Spleen (tissue), 11 donors: ENCODE results near the gene ITPR1. TPM values are rescaled to one million over a fixed set of nuclear protein-coding genes. Genes with fewer than 3 reads are reported as not detected.

Source experiments
- DNase-seq: peaks from one replicate; pipeline ENCODE4 v3.0.0-alpha.2; 2020
- H3K27ac ChIP-seq, 8 donors: fragments of 200-600 bp; sonication (generic) in 7 of 8; 1 replicate in 4 of 8; 2 replicates in 4 of 8; pipeline versions ENCODE4 v1.5.0 to v1.8.0; 2016 to 2021; ENCODE audit warnings: inconsistent platforms in 4 of 8, mild to moderate bottlenecking in 4 of 8, moderate library complexity in 1 of 8
- H3K27me3 ChIP-seq, 7 donors: fragments of 200-600 bp; sonication (generic) in 6 of 7; replicated peaks in 1 of 7; 1 replicate in 4 of 7; 2 replicates in 3 of 7; pipeline versions ENCODE4 v1.5.0 to v1.8.0; 2016 to 2021; ENCODE audit warnings: inconsistent platforms in 3 of 7, mild to moderate bottlenecking in 1 of 7
- H3K36me3 ChIP-seq, 6 donors: fragments of 200-600 bp; sonication (generic) in 5 of 6; 1 replicate in 4 of 6; 2 replicates in 2 of 6; pipeline versions ENCODE4 v1.5.0 to v1.8.0; 2016 to 2021; ENCODE audit warnings: inconsistent platforms in 2 of 6
- H3K4me1 ChIP-seq, 6 donors: fragments of 200-600 bp; sonication (generic) in 5 of 6; 1 replicate in 3 of 6; 2 replicates in 3 of 6; pipeline versions ENCODE4 v1.5.0 to v1.8.0; 2016 to 2021; ENCODE audit warnings: inconsistent platforms in 3 of 6
- H3K4me3 ChIP-seq, 8 donors: fragments of 200-600 bp; sonication (generic) in 7 of 8; 1 replicate in 4 of 8; 2 replicates in 4 of 8; pipeline versions ENCODE4 v1.5.0 to v1.8.0; 2016 to 2021; ENCODE audit warnings: inconsistent platforms in 4 of 8, mild to moderate bottlenecking in 4 of 8, moderate library complexity in 2 of 8
- H3K9me3 ChIP-seq, 8 donors: fragments of 200-600 bp; sonication (generic) in 7 of 8; 1 replicate in 4 of 8; 2 replicates in 4 of 8; pipeline versions ENCODE4 v1.5.0 to v1.8.0; 2016 to 2021; ENCODE audit warnings: inconsistent platforms in 4 of 8
- CTCF ChIP-seq, 11 experiments: fragments of 200-600 bp in 7 of 11; fragments of 450-650 bp in 4 of 11; sonication (generic) in 4 of 11; IDR thresholded peaks in 8 of 11; conservative IDR thresholded peaks in 3 of 11; 1 replicate in 7 of 11; 2 replicates in 4 of 11; pipeline versions ENCODE4 v1.4.0 to v1.8.0; 2016 to 2021; ENCODE audit warnings: antibody characterized with exemption in 11 of 11, inconsistent platforms in 4 of 11, mild to moderate bottlenecking in 1 of 11
- POLR2A ChIP-seq, 3 donors: fragments of 450-650 bp; IDR thresholded peaks; one replicate each; pipeline ENCODE4 v1.5.1; 2017; ENCODE audit warnings: antibody characterized with exemption in 3 of 3, mild to moderate bottlenecking in 1 of 3
- POLR2AphosphoS5 ChIP-seq, 3 donors: sonication (generic); formaldehyde crosslinking; IDR thresholded peaks; one replicate each; pipeline ENCODE4 v1.5.1; 2017; ENCODE audit warnings: antibody characterized with exemption in 3 of 3
- WGBS, 5 donors: extraction: QIAGEN DNeasy Blood & Tissue Kit in 3 of 5; methylation state at CpG; one replicate each; pipeline versions ENCODE4 v1.1.5 to v1.1.7; 2013 to 2018; 5-methylcytosine and 5-hydroxymethylcytosine counted together
- intact Hi-C: fragments of 100-400 bp; cut with DNase I; formaldehyde crosslinking; loops from one replicate; pipeline ENCODE4 v1.15.0; 2023; ENCODE audit warnings: low total_unique reads
- polyA plus RNA-seq, 3 donors: library from polyadenylated mRNA; stranded (reverse); fragments of 200-250 nt; gene quantifications; one replicate each; pipeline ENCODE4 v1.2.1, GENCODE V29; 2013
- total RNA-seq, 7 donors: library from RNA; depleted of rRNA in 3 of 7; stranded (reverse); fragments of >200 nt in 3 of 7; fragmentation: NEBNext Ultra II Directional in 4 of 7; extraction: Animal tissue kit (Norgen Biotek cat#: 25700) in 4 of 7; gene quantifications; one replicate each; pipeline versions ENCODE4 v1.1.0 to v1.2.1, GENCODE V29; 2016 to 2021
- donor health status: healthy with polysubstance abuse.
- donor health status: DM: no; HTN: no; CAD: no; lungs with moderate emphysema.
- donor health status: DM: no; HTN: no; CAD: no.
- donor health status: Bipolar disorder and iron deficiency.
- donor health status: healthy.
- donor health status: DM: no; HTN: no; CAD: no.
- donor health status: DM: yes; HTN: yes; CAD: no.

The ITPR1 gene
- total and polyA plus RNA-seq, 10 donors = 17.5 to 194 (median 129) TPM

GRCh38 chr3:4756057-4756775 is 263.1 kb downstream of the ITPR1 start:
- WGBS, 5 donors = 53 to 80% (median 75%) methylated on average over 10 of the region's 10 CpGs
- Histone ChIP-seq H3K27ac (no peak overlapping the region), H3K27me3 (no peaks in the 10 kb centered on the region), H3K4me3 (no peak overlapping the region), H3K4me1 (peaks cover 5 to 55% (median 24%) of the 10 kb centered on the region in 6 donors), H3K36me3 (peaks cover 0 to 88% (median 14%) of the 10 kb centered on the region in 6 donors), H3K9me3 (peaks cover 0 to 5% (median 0%) of the 10 kb centered on the region in 8 donors)
- intact Hi-C loops = no loop called here
- no peak for DNase-seq
- TF ChIP-seq CTCF (IDR thresholded peaks at IDR 0.05 in 8 of 11, conservative IDR thresholded peaks at IDR 0.05 in 3 of 11) = no peak

- TF ChIP-seq POLR2A (IDR thresholded peaks at IDR 0.05) = no peak
- no peak overlapping the region for H3K4me3 ChIP-seq
- WGBS, 5 donors = 74 to 87% (median 79%) methylated on average over 3 of the region's 3 CpGs
Observed at GRCh38 chr3:4756855-4757574, 263.9 kb downstream of the ITPR1 start.

GRCh38 chr3:4757575-4758248 is 264.6 kb downstream of the ITPR1 start:
- TF ChIP-seq CTCF (IDR thresholded peaks at IDR 0.05 in 8 of 11, conservative IDR thresholded peaks at IDR 0.05 in 3 of 11) (no peak), POLR2AphosphoS5 (IDR thresholded peaks at IDR 0.05) (no peak), POLR2A (IDR thresholded peaks at IDR 0.05) (no peak)
- no peak overlapping the region for H3K27ac ChIP-seq
- WGBS, 5 donors = 82 to 94% (median 84%) methylated on average over 12 of the region's 12 CpGs

More at GRCh38 chr3:4756855-4757574, 263.9 kb downstream of the ITPR1 start:
- intact Hi-C loops = no loop called here
- H3K27ac ChIP-seq = no peak overlapping the region
- H3K36me3 ChIP-seq = peaks cover 0 to 96% (median 18%) of the 10 kb centered on the region in 6 donors
- DNase-seq = no peak
- H3K4me1 ChIP-seq = peaks cover 3 to 47% (median 17%) of the 10 kb centered on the region in 6 donors
- no peaks in the 10 kb centered on the region for H3K27me3 ChIP-seq
- peaks cover 0 to 5% (median 0%) of the 10 kb centered on the region in 8 donors for H3K9me3 ChIP-seq

GRCh38 chr3:4758249-4758860 is 265.2 kb downstream of the ITPR1 start:
- Histone ChIP-seq H3K9me3 (peaks cover 0 to 5% (median 0%) of the 10 kb centered on the region in 8 donors), H3K27ac (peak overlapping the region in 1 of 8 donors; percentile 55), H3K4me3 (no peak overlapping the region), H3K27me3 (no peaks in the 10 kb centered on the region), H3K4me1 (peaks cover 0 to 35% (median 13%) of the 10 kb centered on the region in 6 donors), H3K36me3 (peaks cover 0 to 96% (median 25%) of the 10 kb centered on the region in 6 donors)
- TF ChIP-seq POLR2AphosphoS5 (IDR thresholded peaks at IDR 0.05) (no peak), POLR2A (IDR thresholded peaks at IDR 0.05) (no peak), CTCF (IDR thresholded peaks at IDR 0.05 in 8 of 11, conservative IDR thresholded peaks at IDR 0.05 in 3 of 11) (no peak)
- 91 to 97% (median 96%) methylated on average over 9 of the region's 9 CpGs for WGBS, 5 donors
- intact Hi-C loops = no loop called here
- no peak for DNase-seq

More at GRCh38 chr3:4757575-4758248, 264.6 kb downstream of the ITPR1 start:
- no peak for DNase-seq
- peaks cover 0 to 96% (median 24%) of the 10 kb centered on the region in 6 donors for H3K36me3 ChIP-seq
- no peaks in the 10 kb centered on the region for H3K27me3 ChIP-seq
- intact Hi-C loops = no loop called here
- peaks cover 0 to 40% (median 13%) of the 10 kb centered on the region in 6 donors for H3K4me1 ChIP-seq
- peaks cover 0 to 5% (median 0%) of the 10 kb centered on the region in 8 donors for H3K9me3 ChIP-seq
- no peak overlapping the region for H3K4me3 ChIP-seq
